PFSK-1 (cell line): Measurements from ENCODE around the gene CACYBP.

Source experiments
- FOXP2 ChIP-seq: optimal IDR thresholded peaks from 2 replicates; pipeline ENCODE3; 2011; ENCODE audit warnings: borderline replicate concordance, control low read depth, inconsistent platforms; ENCODE audit not compliant: insufficient read depth; ENCODE audit errors: extremely low read length, extremely low read depth
- POLR2AphosphoS5 ChIP-seq: IDR thresholded peaks from 2 replicates; pipeline ENCODE4 v1.6.1; 2012; ENCODE audit warnings: low read depth, mild to moderate bottlenecking, control low read depth, low read length, moderate library complexity
- REST ChIP-seq, 2 experiments: IDR thresholded peaks; 2 replicates each; pipeline versions ENCODE4 v1.6.1 to v1.8.0; 2011 to 2012; ENCODE audit warnings: low read depth in 2 of 2, low read length in 2 of 2, control low read depth in 1 of 2, inconsistent platforms in 1 of 2, mild to moderate bottlenecking in 1 of 2, moderate library complexity in 1 of 2; ENCODE audit not compliant: insufficient read depth in 1 of 2
- SIN3A ChIP-seq: IDR thresholded peaks from 2 replicates; pipeline ENCODE4 v1.6.1; 2012; ENCODE audit warnings: mild to moderate bottlenecking, low read length, moderate library complexity, borderline replicate concordance; ENCODE audit not compliant: insufficient read depth
- TAF1 ChIP-seq: IDR thresholded peaks from 2 replicates; pipeline ENCODE4 v1.6.1; 2012; ENCODE audit warnings: low read length, control low read depth, borderline replicate concordance; ENCODE audit not compliant: insufficient read depth

GRCh38 chr1:174969977-174970376, 29.8 kb upstream of the CACYBP start:
- TF ChIP-seq POLR2AphosphoS5 (no peak), TAF1 (no peak), REST (IDR thresholded peaks at IDR 0.05; ENCODE audit: insufficient read depth in 1 of 2, low read depth in 2 of 2, low read length in 2 of 2) (no peak), FOXP2 (no peak), SIN3A (no peak)
